Renal cortex interstitium (tissue), 11 donors: Measurements from ENCODE around the gene STARD10. TPM values are rescaled to one million over a fixed set of nuclear protein-coding genes. Genes with fewer than 3 reads are reported as not detected.

Source experiments
- DNase-seq, 11 donors: peaks; one replicate each; pipeline ENCODE4 v3.0.0-alpha.2; 2013; ENCODE audit warnings: low read depth in 9 of 11, low spot score in 4 of 11; ENCODE audit errors: extremely low read depth in 1 of 11
- polyA plus RNA-seq, 3 donors: library from polyadenylated mRNA; unstranded; fragments of 120-200 nt; gene quantifications; one replicate each; pipeline ENCODE4 v1.2.1, GENCODE V29; 2013; ENCODE audit not compliant: insufficient read length in 3 of 3

STARD10 gene
- polyA plus RNA-seq, 3 donors, result 60.0 to 85.1 (median 80.7) TPM

- DNase-seq, result no peak
Observed at GRCh38 chr11:72741849-72742512, 51.9 kb downstream of the STARD10 start.

GRCh38 chr11:72741429-72741833 lies 52.4 kb downstream of the STARD10 start:
- peak in 1 of 11 donors; percentile 18 for DNase-seq

GRCh38 chr11:72740562-72741428 lies 53.1 kb downstream of the STARD10 start:
- DNase-seq, result no peak

- no peak for DNase-seq
Observed at GRCh38 chr11:72740060-72740424, 53.8 kb downstream of the STARD10 start.

GRCh38 chr11:72739240-72740059 lies 54.4 kb downstream of the STARD10 start:
- DNase-seq, result no peak

GRCh38 chr11:72738199-72739141 lies 55.4 kb downstream of the STARD10 start:
- no peak for DNase-seq

- DNase-seq, result no peak
Observed at GRCh38 chr11:72737336-72737735, 56.5 kb downstream of the STARD10 start.

GRCh38 chr11:72736452-72737069 lies 57.3 kb downstream of the STARD10 start:
- DNase-seq, result no peak

- DNase-seq, result no peak
Observed at GRCh38 chr11:72735495-72736027, 58.3 kb downstream of the STARD10 start.

- no peak for DNase-seq
Observed at GRCh38 chr11:72732329-72732728, 61.5 kb downstream of the STARD10 start.

GRCh38 chr11:72730737-72731136 lies 63.1 kb downstream of the STARD10 start:
- no peak for DNase-seq

GRCh38 chr11:72730243-72730642 lies 63.6 kb downstream of the STARD10 start:
- no peak for DNase-seq

GRCh38 chr11:72727521-72727920 lies 66.3 kb downstream of the STARD10 start:
- no peak for DNase-seq

GRCh38 chr11:72726266-72727220 lies 67.3 kb downstream of the STARD10 start:
- DNase-seq, result no peak

- DNase-seq, result no peak
Observed at GRCh38 chr11:72725724-72726028, 68.2 kb downstream of the STARD10 start.

GRCh38 chr11:72724851-72725723 lies 68.8 kb downstream of the STARD10 start:
- peak in 10 of 11 donors; percentile 73 to 85 (median 80) for DNase-seq
